Neural cell (in vitro differentiated cells): Measurements from ENCODE around the gene SPEM3. TPM values are rescaled to one million over a fixed set of nuclear protein-coding genes. Genes with fewer than 3 reads are reported as not detected.

Source experiments
- H2AFZ ChIP-seq: fragments of 200-600, 300-800 bp; sonication (generic), shearing (Covaris generic); 2 replicates; pipeline ENCODE4 v1.6.0; 2014; ENCODE audit warnings: low read depth, mild to moderate bottlenecking, antibody characterized with exemption, low read length, moderate library complexity
- H3F3A ChIP-seq: fragments of 200-600 bp; shearing (Covaris generic); 2 replicates; pipeline ENCODE4 v1.6.1; 2016; ENCODE audit warnings: mild to moderate bottlenecking, moderate library complexity, mixed read lengths, antibody characterized with exemption, low read length; ENCODE audit not compliant: insufficient read depth, poor library complexity, severe bottlenecking
- H3K27ac ChIP-seq: fragments of 200-600, 300-800 bp; sonication (generic), shearing (Covaris generic); 2 replicates; pipeline ENCODE4 v1.5.1; 2014; ENCODE audit warnings: mild to moderate bottlenecking, low read length, moderate library complexity
- H3K27me3 ChIP-seq: fragments of 300-800, 200-600 bp; sonication (generic), shearing (Covaris generic); 2 replicates; pipeline ENCODE4 v1.6.0; 2014; ENCODE audit warnings: mild to moderate bottlenecking, low read depth, low read length, moderate library complexity; ENCODE audit not compliant: insufficient read depth
- H3K36me3 ChIP-seq: fragments of 300-800, 200-600 bp; sonication (generic), shearing (Covaris generic); 2 replicates; pipeline ENCODE4 v1.5.1; 2014; ENCODE audit warnings: mild to moderate bottlenecking, antibody characterized with exemption, low read length, moderate library complexity; ENCODE audit not compliant: insufficient read depth
- H3K4me2 ChIP-seq: fragments of 300-800, 200-600 bp; sonication (generic), shearing (Covaris generic); 2 replicates; pipeline ENCODE4 v1.6.0; 2014; ENCODE audit warnings: mild to moderate bottlenecking, low read length
- H3K4me3 ChIP-seq: fragments of 300-800, 200-600 bp; sonication (generic), shearing (Covaris generic); 2 replicates; pipeline ENCODE4 v1.5.1; 2014; ENCODE audit warnings: mild to moderate bottlenecking, low read length, moderate library complexity
- H3K79me2 ChIP-seq: fragments of 200-600 bp; shearing (Covaris generic); replicated peaks from 2 replicates; pipeline ENCODE4 v1.6.0; 2014; ENCODE audit warnings: mild to moderate bottlenecking, low read length, moderate library complexity; ENCODE audit not compliant: insufficient read depth
- H3K9ac ChIP-seq: fragments of 300-800, 200-600 bp; sonication (generic), shearing (Covaris generic); 2 replicates; pipeline ENCODE4 v1.6.1; 2016; ENCODE audit warnings: mild to moderate bottlenecking, low read length, mixed read lengths
- H3K9me2 ChIP-seq: fragments of 200-600 bp; shearing (Covaris generic); 2 replicates; pipeline ENCODE4 v1.6.1; 2016; ENCODE audit warnings: mild to moderate bottlenecking, low read length, mixed read lengths; ENCODE audit not compliant: insufficient read depth
- H3K9me3 ChIP-seq: fragments of 200-600, 300-800 bp; sonication (generic), shearing (Covaris generic); 2 replicates; pipeline ENCODE4 v1.6.1; 2016; ENCODE audit warnings: mild to moderate bottlenecking, mixed run types, low read length, moderate library complexity, mixed read lengths
- H4K20me1 ChIP-seq: fragments of 200-600 bp; shearing (Covaris generic); 2 replicates; pipeline ENCODE4 v1.6.1; 2016; ENCODE audit warnings: mild to moderate bottlenecking, mixed run types; ENCODE audit not compliant: insufficient read depth
- CTCF ChIP-seq: fragments of 450-650 bp; IDR thresholded peaks from 2 replicates; pipeline ENCODE4 v1.5.1; 2014; ENCODE audit warnings: antibody characterized with exemption, mild to moderate bottlenecking, moderate library complexity; ENCODE audit not compliant: poor library complexity, severe bottlenecking
- EP300 ChIP-seq: fragments of 450-650 bp; conservative IDR thresholded peaks from 2 replicates; pipeline ENCODE4 v1.6.1; 2014; ENCODE audit warnings: antibody characterized with exemption, mild to moderate bottlenecking, moderate library complexity; ENCODE audit not compliant: poor library complexity, severe bottlenecking
- EZH2 ChIP-seq: fragments of 200-600, 300-800 bp; shearing (Covaris generic), sonication (generic); IDR thresholded peaks from 2 replicates; pipeline ENCODE4 v1.6.1; 2014; ENCODE audit warnings: antibody characterized with exemption, low read length, borderline replicate concordance, mild to moderate bottlenecking; ENCODE audit not compliant: insufficient read depth, poor library complexity, severe bottlenecking
- MXI1 ChIP-seq: fragments of 450-650 bp; conservative IDR thresholded peaks from 2 replicates; pipeline ENCODE4 v1.6.1; 2014; ENCODE audit warnings: antibody characterized with exemption, mild to moderate bottlenecking; ENCODE audit not compliant: poor library complexity, severe bottlenecking
- POLR2AphosphoS5 ChIP-seq: IDR thresholded peaks from 2 replicates; pipeline ENCODE4 v1.6.1; 2012
- RAD21 ChIP-seq: fragments of 450-650 bp; conservative IDR thresholded peaks from 2 replicates; pipeline ENCODE4 v1.6.1; 2014; ENCODE audit warnings: antibody characterized with exemption, mild to moderate bottlenecking, moderate library complexity
- REST ChIP-seq: IDR thresholded peaks from 2 replicates; pipeline ENCODE4 v1.6.1; 2012; ENCODE audit warnings: borderline replicate concordance
- SMC3 ChIP-seq: fragments of 450-650 bp; conservative IDR thresholded peaks from 2 replicates; pipeline ENCODE4 v1.6.1; 2014; ENCODE audit warnings: antibody characterized with exemption, mild to moderate bottlenecking, moderate library complexity; ENCODE audit not compliant: poor library complexity
- TAF1 ChIP-seq: IDR thresholded peaks from 2 replicates; pipeline ENCODE4 v1.6.1; 2012; ENCODE audit warnings: low read depth
- polyA plus RNA-seq: library from polyadenylated mRNA; depleted of rRNA; stranded (reverse); fragments of >200 nt; gene quantifications from 2 replicates; pipeline ENCODE4 v1.2.3, GENCODE V29; 2014

Gene SPEM3
- polyA plus RNA-seq, 1 donor from 2014 or later, result not detected

DNA sequence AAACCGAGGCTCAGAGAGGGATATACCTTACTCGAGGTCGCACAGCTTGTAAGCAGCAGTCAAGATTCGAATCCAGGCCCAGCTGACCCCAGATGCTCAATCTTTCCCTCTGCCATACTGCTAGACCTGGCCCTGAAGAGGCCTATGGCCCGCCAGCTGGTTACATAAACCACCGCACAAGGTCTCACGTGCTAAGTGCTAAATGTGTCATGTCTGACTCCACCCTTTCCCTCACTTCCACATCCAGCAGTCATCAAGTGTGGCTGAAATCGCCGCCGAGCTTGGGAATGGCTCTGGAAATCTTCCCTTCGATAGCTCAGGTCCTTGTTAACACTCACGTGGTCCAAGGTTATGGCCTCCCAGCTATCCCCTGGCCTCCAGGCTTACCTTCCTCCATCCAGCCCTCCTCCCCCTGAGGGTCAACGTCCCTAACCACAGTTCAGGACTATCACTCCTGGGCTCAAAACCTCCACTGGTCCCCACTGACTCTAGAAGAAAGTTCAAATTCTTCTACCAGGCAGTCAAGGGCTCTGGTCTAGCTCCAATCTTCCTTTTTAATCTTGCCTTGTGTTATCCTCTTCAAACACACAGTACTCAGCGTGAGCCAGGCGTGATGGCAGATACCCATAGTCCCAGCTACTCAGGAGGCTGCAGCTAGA lies 47.2 kb downstream of the SPEM3 start:
- Histone ChIP-seq H3F3A (no peaks in the 10 kb centered on the region), H3K4me2 (no peak overlapping the region), H3K9me2 (no peaks in the 10 kb centered on the region), H3K79me2 (peaks cover 51% of the 10 kb centered on the region), H3K27ac (no peak overlapping the region), H3K4me3 (no peak overlapping the region), H3K9ac (no peak overlapping the region), H3K36me3 (no peaks in the 10 kb centered on the region), H2AFZ (no peak overlapping the region), H3K27me3 (no peaks in the 10 kb centered on the region), H3K9me3 (no peaks in the 10 kb centered on the region), H4K20me1 (no peaks in the 10 kb centered on the region)
- TF ChIP-seq REST (no peak), EZH2 (no peak), EP300 (no peak), SMC3 (no peak), TAF1 (no peak), RAD21 (no peak), MXI1 (no peak), POLR2AphosphoS5 (no peak), CTCF (no peak)

DNA sequence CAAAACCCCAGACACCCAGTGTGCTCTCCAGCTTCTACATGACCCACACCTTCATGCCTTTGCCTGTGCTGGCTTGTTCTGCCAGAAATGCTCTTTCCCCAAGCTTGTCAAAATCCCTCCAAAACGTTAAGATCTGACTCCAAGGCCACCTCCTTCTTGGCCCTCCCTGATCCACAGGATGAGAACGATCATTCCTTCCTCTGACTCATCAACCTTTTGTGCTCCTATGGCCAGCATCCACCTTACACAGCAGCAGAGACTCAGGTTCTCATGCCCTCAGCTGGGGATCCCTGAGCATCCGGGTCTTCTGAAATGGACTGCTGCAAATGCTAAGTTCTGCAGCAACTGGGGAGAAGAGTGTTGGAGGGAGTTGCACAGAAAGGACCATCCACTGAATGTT lies 47.8 kb downstream of the SPEM3 start:
- Histone ChIP-seq H2AFZ (no peak overlapping the region), H3K9ac (no peak overlapping the region), H3K27me3 (no peaks in the 10 kb centered on the region), H3K27ac (no peak overlapping the region), H3K4me3 (no peak overlapping the region), H3K79me2 (peaks cover 52% of the 10 kb centered on the region), H3F3A (no peaks in the 10 kb centered on the region), H4K20me1 (no peaks in the 10 kb centered on the region), H3K9me2 (no peaks in the 10 kb centered on the region), H3K4me2 (no peak overlapping the region), H3K9me3 (no peaks in the 10 kb centered on the region), H3K36me3 (no peaks in the 10 kb centered on the region)
- TF ChIP-seq RAD21 (no peak), REST (no peak), POLR2AphosphoS5 (no peak), CTCF (no peak), SMC3 (no peak), EZH2 (no peak), TAF1 (no peak), MXI1 (no peak), EP300 (no peak)
